Measurements from ENCODE around the gene APOL4. TPM values are rescaled to one million over a fixed set of nuclear protein-coding genes. Genes with fewer than 3 reads are reported as not detected.

The APOL4 gene
- total RNA-seq, 1 experiment from 2014 or later, result 0.31 TPM

DNA sequence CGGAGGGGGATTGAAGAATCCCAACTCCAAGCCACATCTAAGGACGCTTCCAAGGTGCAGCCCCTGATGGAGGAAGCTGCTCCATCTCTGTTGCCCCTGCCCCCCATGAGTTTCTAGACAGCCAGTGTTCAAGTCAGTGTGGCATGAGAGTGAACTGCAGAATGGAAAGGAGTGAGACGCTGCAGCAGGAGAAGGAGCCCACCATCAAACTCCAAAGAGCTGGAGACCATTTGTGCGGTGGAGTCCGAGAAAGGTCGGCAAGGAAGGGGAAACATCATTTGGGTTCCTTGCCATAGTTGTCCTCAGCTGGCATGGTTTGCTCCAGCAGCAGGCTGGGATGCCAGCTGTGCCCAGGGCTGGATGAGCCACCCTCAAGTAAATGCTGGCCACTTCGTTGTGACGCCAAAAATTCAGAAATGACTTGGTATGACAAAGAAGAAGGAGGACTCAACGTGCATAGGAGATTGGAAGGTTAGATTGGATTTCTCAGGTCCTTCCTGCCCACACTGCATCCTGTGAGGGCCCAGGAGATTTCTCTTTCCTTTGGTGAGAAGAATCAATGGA, 21.4 kb upstream of the APOL4 start:
- H3K36me3 Mint-ChIP-seq, result peaks cover 7% of the 10 kb centered on the region; the same call in 1 of the 2 replicates
- POLR2A ChIA-PET, result no interaction called here
- H3K27me3 Mint-ChIP-seq (ENCODE audit: low read depth), result no peaks in the 10 kb centered on the region
- H3K4me1 Mint-ChIP-seq, result peaks cover 15% of the 10 kb centered on the region
- H3K9me3 Mint-ChIP-seq, result no peaks in the 10 kb centered on the region
- H3K4me3 Mint-ChIP-seq, result no peak overlapping the region
- DNase-seq (ENCODE audit: low spot score) (no peak), ATAC-seq (no peak)
- CTCF ChIA-PET, result no interaction called here
- TF ChIP-seq, protein P1, sequence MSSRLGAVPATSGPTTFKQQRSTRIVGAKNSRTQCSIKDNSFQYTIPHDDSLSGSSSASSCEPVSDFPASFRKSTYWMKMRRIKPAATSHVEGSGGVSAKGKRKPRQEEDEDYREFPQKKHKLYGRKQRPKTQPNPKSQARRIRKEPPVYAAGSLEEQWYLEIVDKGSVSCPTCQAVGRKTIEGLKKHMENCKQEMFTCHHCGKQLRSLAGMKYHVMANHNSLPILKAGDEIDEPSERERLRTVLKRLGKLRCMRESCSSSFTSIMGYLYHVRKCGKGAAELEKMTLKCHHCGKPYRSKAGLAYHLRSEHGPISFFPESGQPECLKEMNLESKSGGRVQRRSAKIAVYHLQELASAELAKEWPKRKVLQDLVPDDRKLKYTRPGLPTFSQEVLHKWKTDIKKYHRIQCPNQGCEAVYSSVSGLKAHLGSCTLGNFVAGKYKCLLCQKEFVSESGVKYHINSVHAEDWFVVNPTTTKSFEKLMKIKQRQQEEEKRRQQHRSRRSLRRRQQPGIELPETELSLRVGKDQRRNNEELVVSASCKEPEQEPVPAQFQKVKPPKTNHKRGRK (CRISPR knock-in tag; IDR thresholded peaks at IDR 0.05; ENCODE audit: borderline replicate concordance), result no peak
- no peak for TF ChIP-seq ZNF416 (CRISPR knock-in tag; IDR thresholded peaks at IDR 0.05)
- TF ChIP-seq, protein P2, sequence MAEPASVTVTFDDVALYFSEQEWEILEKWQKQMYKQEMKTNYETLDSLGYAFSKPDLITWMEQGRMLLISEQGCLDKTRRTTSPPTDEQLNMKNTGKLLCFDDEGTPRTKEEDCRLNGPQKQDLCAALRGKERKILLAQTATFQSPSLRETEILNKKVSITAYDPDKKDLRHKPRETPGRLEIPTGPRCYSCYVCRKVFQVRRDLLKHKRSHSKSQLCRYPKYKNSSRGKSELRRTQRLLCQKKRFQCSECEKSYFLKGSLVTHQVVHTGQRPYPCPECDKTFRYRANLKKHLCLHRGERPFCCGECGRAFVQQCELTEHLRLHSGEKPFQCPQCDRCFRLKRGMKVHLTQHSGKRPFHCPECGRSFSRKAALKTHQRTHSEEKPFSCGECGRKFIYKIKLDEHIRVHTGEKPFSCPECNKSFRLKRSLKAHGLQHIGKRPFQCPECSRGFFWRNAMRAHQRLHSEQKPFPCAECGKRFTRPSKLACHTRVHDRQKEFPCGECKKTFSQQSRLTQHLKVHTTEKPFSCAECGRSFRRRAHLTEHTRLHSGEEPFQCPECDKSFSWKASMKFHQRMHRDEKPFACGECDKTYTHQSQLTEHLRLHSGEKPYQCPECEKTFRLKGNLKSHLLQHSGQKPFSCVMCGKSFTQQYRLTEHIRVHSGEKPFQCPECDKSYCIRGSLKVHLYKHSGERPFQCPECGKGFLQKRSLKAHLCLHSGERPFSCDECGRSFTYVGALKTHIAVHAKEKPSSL (CRISPR knock-in tag; conservative IDR thresholded peaks at IDR 0.05), result no peak
- TF ChIP-seq TCF7 (CRISPR knock-in tag; IDR thresholded peaks at IDR 0.05; ENCODE audit: low read depth), result no peak
- TF ChIP-seq NR1H2 (CRISPR knock-in tag; IDR thresholded peaks at IDR 0.05), result no peak
- no peak for TF ChIP-seq OVOL2 (CRISPR knock-in tag; IDR thresholded peaks at IDR 0.05; ENCODE audit: borderline replicate concordance)
- TF ChIP-seq, protein P3, sequence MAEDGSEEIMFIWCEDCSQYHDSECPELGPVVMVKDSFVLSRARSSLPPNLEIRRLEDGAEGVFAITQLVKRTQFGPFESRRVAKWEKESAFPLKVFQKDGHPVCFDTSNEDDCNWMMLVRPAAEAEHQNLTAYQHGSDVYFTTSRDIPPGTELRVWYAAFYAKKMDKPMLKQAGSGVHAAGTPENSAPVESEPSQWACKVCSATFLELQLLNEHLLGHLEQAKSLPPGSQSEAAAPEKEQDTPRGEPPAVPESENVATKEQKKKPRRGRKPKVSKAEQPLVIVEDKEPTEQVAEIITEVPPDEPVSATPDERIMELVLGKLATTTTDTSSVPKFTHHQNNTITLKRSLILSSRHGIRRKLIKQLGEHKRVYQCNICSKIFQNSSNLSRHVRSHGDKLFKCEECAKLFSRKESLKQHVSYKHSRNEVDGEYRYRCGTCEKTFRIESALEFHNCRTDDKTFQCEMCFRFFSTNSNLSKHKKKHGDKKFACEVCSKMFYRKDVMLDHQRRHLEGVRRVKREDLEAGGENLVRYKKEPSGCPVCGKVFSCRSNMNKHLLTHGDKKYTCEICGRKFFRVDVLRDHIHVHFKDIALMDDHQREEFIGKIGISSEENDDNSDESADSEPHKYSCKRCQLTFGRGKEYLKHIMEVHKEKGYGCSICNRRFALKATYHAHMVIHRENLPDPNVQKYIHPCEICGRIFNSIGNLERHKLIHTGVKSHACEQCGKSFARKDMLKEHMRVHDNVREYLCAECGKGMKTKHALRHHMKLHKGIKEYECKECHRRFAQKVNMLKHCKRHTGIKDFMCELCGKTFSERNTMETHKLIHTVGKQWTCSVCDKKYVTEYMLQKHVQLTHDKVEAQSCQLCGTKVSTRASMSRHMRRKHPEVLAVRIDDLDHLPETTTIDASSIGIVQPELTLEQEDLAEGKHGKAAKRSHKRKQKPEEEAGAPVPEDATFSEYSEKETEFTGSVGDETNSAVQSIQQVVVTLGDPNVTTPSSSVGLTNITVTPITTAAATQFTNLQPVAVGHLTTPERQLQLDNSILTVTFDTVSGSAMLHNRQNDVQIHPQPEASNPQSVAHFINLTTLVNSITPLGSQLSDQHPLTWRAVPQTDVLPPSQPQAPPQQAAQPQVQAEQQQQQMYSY (CRISPR knock-in tag; IDR thresholded peaks at IDR 0.05), result no peak
- 0 out of 2 replicates have a peak overlapping the region, but pooled peaks have one; percentile 58 for H3K27ac Mint-ChIP-seq

- peak; percentile 90 for ATAC-seq
- Mint-ChIP-seq H3K4me1 (peaks cover 15% of the 10 kb centered on the region), H3K27ac (0 out of 2 replicates have a peak overlapping the region, but pooled peaks have one; percentile 58), H3K27me3 (ENCODE audit: low read depth) (no peaks in the 10 kb centered on the region), H3K36me3 (no peaks in the 10 kb centered on the region), H3K9me3 (no peaks in the 10 kb centered on the region), H3K4me3 (no peak overlapping the region)
- peak; percentile 74 for DNase-seq (ENCODE audit: low spot score)
- CTCF ChIA-PET, result interaction anchor here (0.8 kb wide), 1 partner anchor 18 kb away, joined by 5 read pairs; no protein-coding TSS in a partner anchor
- TF ChIP-seq CTCF (IDR thresholded peaks at IDR 0.05), result peak; percentile 24; the same call in 1 of the 2 replicates
- no peak for TF ChIP-seq ZNF121 (CRISPR knock-in tag; IDR thresholded peaks at IDR 0.05)
- no peak for TF ChIP-seq NR1H2 (CRISPR knock-in tag; IDR thresholded peaks at IDR 0.05)
- TF ChIP-seq, protein P3 (CRISPR knock-in tag; IDR thresholded peaks at IDR 0.05), result peak; percentile 62; the same call in 1 of the 2 replicates
- no peak for TF ChIP-seq E2F5 (CRISPR knock-in tag; IDR thresholded peaks at IDR 0.05)
- POLR2A ChIA-PET, result no interaction called here
Measured at GRCh38 chr22:36221799-36222751, 20.5 kb upstream of the APOL4 start.

Measured in WTC11 (cell line).